GM21381 (cell line): ENCODE measurements around the gene EPYC.

Experiments
- ATAC-seq: cut with Tn5 transposase; IDR thresholded peaks from one replicate; pipeline ENCODE4 v1.9.1; 2021; ENCODE audit warnings: mild to moderate bottlenecking, moderate library complexity; ENCODE audit not compliant: unreplicated experiment

The EPYC gene

GRCh38 chr12:90915353-90915752 is 89.4 kb downstream of the EPYC start:
- ATAC-seq = no peak
